GM23338 (cell line): ENCODE data around the gene SEMA4D.

Source experiments
- CREB1 ChIP-seq: fragments of 250-450 bp; sonication (Bioruptor Pico); IDR thresholded peaks from 2 replicates; pipeline ENCODE4 v1.5.0; 2020; ENCODE audit warnings: low read depth, mild to moderate bottlenecking, moderate library complexity
- EZH2 ChIP-seq: fragments of 200-600 bp; sonication (generic); IDR thresholded peaks from one replicate; pipeline ENCODE4 v1.8.0; 2017; ENCODE audit warnings: antibody characterized with exemption, mild to moderate bottlenecking, low read depth; ENCODE audit not compliant: unreplicated experiment
- EZH2phosphoT487 ChIP-seq: fragments of 200-600 bp; sonication (generic); IDR thresholded peaks from one replicate; pipeline ENCODE4 v1.8.1; 2018; ENCODE audit warnings: antibody characterized with exemption; ENCODE audit not compliant: unreplicated experiment
- JUNB ChIP-seq: IDR thresholded peaks from one replicate; pipeline ENCODE4 v1.6.1; 2016; ENCODE audit warnings: antibody characterized with exemption; ENCODE audit not compliant: unreplicated experiment
- NANOG ChIP-seq: IDR thresholded peaks from 2 replicates; pipeline ENCODE4 v1.6.1; 2016; ENCODE audit warnings: antibody characterized with exemption, borderline replicate concordance
- POLR2AphosphoS5 ChIP-seq: IDR thresholded peaks from 2 replicates; pipeline ENCODE4 v1.6.1; 2016; ENCODE audit warnings: antibody characterized with exemption, low read depth
- REST ChIP-seq: IDR thresholded peaks from one replicate; pipeline ENCODE4 v1.6.1; 2018; ENCODE audit warnings: antibody characterized with exemption; ENCODE audit not compliant: unreplicated experiment
- ZNF114 ChIP-seq: fragments of 250-450 bp; sonication (Bioruptor Pico); IDR thresholded peaks from 2 replicates; pipeline ENCODE4 v1.5.0; 2020; ENCODE audit warnings: mild to moderate bottlenecking, moderate library complexity
- ZNF331 ChIP-seq: fragments of 250-450 bp; sonication (Bioruptor Pico); IDR thresholded peaks from 2 replicates; pipeline ENCODE4 v1.5.0; 2020; ENCODE audit warnings: low read depth, mild to moderate bottlenecking, moderate library complexity
- TF ChIP-seq, protein P1 (sequence below), 2 experiments: fragments of 200-600 bp in 1 of 2; sonication (generic) in 1 of 2; conservative IDR thresholded peaks; 2 replicates each; pipeline versions ENCODE4 v1.5.1 to v1.6.1; 2016 to 2017; ENCODE audit warnings: antibody characterized with exemption in 2 of 2, low read depth in 2 of 2, mild to moderate bottlenecking in 2 of 2, moderate library complexity in 1 of 2
- TF ChIP-seq, protein P2 (sequence below): IDR thresholded peaks from 2 replicates; pipeline ENCODE4 v1.6.1; 2016; ENCODE audit warnings: antibody characterized with exemption

DNA sequence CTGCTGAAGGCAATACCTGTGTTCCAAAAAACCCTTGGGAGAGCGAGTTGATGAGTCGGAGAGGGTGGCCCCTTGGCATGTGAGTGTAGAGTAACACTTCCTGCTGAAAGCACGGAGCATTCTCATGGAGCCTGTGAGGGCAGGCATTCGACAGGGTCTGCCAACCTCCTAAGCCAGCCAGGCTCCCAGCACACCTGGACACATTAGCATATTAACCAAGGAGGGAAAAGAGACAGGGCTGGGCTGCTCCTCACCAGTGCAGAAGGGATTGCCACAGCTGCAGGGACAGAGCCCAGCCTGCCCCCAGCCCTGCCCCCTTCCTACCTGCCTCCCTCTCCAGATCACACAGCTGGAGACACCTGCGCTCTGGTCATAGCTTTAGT lies 46.4 kb upstream of the SEMA4D start:
- no peak for TF ChIP-seq REST
- TF ChIP-seq JUNB, result no peak
- no peak for TF ChIP-seq ZNF114
- TF ChIP-seq, protein P1, sequence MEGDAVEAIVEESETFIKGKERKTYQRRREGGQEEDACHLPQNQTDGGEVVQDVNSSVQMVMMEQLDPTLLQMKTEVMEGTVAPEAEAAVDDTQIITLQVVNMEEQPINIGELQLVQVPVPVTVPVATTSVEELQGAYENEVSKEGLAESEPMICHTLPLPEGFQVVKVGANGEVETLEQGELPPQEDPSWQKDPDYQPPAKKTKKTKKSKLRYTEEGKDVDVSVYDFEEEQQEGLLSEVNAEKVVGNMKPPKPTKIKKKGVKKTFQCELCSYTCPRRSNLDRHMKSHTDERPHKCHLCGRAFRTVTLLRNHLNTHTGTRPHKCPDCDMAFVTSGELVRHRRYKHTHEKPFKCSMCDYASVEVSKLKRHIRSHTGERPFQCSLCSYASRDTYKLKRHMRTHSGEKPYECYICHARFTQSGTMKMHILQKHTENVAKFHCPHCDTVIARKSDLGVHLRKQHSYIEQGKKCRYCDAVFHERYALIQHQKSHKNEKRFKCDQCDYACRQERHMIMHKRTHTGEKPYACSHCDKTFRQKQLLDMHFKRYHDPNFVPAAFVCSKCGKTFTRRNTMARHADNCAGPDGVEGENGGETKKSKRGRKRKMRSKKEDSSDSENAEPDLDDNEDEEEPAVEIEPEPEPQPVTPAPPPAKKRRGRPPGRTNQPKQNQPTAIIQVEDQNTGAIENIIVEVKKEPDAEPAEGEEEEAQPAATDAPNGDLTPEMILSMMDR (conservative IDR thresholded peaks at IDR 0.05; ENCODE audit: low read depth in 2 of 2), result no peak
- no peak for TF ChIP-seq EZH2
- no peak for TF ChIP-seq POLR2AphosphoS5
- TF ChIP-seq ZNF331 (CRISPR knock-in tag), result no peak
- no peak for TF ChIP-seq NANOG
- TF ChIP-seq EZH2phosphoT487, result no peak
- TF ChIP-seq CREB1 (CRISPR knock-in tag), result no peak
- TF ChIP-seq, protein P2, sequence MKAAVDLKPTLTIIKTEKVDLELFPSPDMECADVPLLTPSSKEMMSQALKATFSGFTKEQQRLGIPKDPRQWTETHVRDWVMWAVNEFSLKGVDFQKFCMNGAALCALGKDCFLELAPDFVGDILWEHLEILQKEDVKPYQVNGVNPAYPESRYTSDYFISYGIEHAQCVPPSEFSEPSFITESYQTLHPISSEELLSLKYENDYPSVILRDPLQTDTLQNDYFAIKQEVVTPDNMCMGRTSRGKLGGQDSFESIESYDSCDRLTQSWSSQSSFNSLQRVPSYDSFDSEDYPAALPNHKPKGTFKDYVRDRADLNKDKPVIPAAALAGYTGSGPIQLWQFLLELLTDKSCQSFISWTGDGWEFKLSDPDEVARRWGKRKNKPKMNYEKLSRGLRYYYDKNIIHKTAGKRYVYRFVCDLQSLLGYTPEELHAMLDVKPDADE, result no peak
